GM18861 (cell line): ENCODE results near the gene LRMDA.

ENCODE experiments used
- ATAC-seq: cut with Tn5 transposase; IDR thresholded peaks from one replicate; pipeline ENCODE4 v1.9.1; 2021; ENCODE audit not compliant: unreplicated experiment

The LRMDA gene

DNA sequence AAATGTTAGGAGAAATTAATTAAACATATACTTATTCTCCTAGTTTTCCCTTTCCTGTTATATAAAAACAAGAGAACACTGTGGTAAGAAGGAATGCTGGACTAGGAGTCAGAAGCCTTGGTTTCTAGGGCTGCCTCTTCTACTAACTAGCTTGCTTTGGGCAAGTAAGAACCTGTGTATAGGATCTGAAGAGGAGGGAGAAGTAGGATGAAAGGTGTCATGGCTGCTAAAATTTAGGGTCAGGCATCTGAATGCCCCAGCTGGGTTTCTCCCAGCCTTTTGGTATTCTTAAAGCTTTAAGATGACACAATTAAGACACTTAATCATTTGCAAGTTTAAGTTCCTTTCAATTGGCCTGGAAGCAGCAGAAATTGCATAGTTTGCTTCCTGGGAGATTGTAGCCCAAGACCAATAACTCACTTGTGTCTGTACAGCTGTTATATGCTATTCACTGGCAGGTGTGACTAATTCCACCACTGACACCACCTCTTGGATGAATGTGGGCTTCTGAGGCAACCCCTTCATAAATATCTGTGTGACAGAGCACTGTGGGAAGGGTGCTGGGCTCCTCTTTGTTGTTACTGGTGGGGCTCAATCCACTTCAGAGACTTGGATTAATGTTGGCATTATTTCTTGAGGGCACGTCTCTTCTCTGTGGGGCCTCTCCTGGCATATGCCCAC is 137.2 kb downstream of the LRMDA start:
- no peak for ATAC-seq

DNA sequence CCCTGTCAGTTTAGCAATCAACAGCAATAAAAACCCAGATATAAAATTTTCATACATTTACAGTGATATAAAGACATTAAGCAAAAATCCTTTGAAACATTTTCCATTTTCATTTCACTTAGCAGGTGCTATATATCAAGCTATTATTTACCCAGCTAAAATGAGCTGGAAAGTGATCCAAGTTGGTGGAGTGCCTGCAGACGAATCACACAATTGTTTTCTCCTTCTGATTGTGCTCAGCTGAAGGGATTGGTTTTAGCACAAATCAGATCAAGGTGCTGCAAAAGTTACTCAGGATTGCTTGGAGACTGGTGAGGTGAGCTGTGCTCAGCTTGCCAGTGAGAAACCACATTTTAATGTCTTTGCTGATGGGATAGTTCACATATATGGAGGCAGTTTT is 138.1 kb downstream of the LRMDA start:
- no peak for ATAC-seq

- ATAC-seq = no peak
Observed at GRCh38 chr10:75572478-75572877, 141.1 kb downstream of the LRMDA start.

- no peak for ATAC-seq
Observed at GRCh38 chr10:75575940-75576339, 144.5 kb downstream of the LRMDA start.

- ATAC-seq = no peak
Observed at GRCh38 chr10:75582102-75582501, 150.7 kb downstream of the LRMDA start.

DNA sequence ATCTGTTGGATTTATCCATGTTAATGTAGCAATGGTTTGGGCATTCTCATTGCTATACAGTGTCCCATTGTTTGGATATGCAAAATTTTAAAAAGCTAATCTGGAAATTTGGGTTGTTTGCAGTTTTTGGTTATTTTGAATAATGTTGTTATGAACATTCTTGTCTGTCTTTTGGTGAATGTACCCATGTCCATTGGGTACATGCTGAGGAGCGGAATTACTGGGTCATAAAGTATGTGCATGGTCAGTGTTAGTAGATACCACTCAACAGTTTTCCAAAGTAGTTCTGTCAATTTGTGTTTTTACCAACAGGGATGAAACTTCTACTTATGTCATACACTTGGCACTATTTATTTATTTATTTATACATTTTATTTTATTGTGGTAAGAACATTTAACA is 153.9 kb downstream of the LRMDA start:
- ATAC-seq = no peak

GRCh38 chr10:75586814-75587213 is 155.4 kb downstream of the LRMDA start:
- ATAC-seq = no peak

DNA sequence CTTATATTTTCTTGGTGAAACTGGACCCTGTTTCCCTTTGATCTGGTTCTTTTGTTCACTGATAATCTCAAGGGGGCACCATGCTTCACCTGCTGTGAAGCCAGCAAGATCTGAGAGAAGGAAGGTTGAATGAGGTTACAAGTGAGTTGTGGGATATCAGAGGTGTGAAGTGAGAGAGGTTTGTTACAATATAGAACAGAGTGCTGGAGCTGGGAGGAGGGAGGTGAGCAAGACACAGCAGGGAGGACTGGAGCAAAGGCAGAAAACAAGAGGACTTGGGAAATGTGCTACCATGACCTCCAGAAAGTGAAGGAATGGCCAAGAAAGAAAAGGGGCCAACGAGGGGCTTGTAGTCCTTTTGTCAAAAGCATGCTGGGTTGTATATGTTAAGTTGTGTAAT is 156.6 kb downstream of the LRMDA start:
- no peak for ATAC-seq

GRCh38 chr10:75589895-75590654 is 158.7 kb downstream of the LRMDA start:
- no peak for ATAC-seq

- no peak for ATAC-seq
Observed at GRCh38 chr10:75592151-75592787, 160.8 kb downstream of the LRMDA start.

DNA sequence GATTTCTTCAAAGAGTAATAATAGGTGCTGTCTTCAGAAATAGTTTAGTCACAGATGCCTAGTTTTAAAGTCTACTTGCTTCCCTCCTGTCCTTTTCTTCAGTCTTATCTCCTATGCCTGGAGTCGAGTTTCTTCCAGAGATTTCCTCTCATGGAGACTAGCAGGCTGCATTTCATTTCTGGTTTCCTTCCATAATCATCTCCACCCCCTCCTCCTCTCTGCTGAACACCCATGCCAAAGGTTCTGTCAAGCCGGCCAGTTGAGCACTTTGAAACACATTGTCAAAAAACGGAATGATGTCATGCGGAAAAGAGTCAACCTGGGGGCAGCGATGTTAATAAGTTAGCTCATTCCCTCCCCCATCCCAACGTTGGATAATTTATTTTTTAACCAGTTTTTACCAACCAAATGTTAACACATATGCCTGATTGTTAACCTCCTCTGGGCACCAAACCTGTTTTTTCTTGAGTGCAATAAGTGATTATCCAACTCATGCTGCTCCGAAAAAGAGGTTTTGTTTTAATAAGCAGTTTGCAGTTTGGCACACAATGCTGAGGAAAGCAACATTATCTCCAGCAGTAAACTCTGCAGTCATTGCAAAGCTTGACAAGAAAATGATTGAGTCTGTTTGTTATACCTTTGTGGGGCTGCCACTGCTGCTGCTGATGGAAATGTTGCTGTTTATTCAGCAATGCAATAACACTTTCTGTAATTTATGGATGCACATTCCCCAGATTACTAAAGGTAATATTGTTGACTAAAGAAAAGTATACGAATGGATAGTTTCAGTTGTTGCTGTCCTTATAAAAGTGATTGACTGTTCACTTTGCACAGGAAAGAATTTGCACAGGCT is 161.6 kb downstream of the LRMDA start:
- no peak for ATAC-seq

DNA sequence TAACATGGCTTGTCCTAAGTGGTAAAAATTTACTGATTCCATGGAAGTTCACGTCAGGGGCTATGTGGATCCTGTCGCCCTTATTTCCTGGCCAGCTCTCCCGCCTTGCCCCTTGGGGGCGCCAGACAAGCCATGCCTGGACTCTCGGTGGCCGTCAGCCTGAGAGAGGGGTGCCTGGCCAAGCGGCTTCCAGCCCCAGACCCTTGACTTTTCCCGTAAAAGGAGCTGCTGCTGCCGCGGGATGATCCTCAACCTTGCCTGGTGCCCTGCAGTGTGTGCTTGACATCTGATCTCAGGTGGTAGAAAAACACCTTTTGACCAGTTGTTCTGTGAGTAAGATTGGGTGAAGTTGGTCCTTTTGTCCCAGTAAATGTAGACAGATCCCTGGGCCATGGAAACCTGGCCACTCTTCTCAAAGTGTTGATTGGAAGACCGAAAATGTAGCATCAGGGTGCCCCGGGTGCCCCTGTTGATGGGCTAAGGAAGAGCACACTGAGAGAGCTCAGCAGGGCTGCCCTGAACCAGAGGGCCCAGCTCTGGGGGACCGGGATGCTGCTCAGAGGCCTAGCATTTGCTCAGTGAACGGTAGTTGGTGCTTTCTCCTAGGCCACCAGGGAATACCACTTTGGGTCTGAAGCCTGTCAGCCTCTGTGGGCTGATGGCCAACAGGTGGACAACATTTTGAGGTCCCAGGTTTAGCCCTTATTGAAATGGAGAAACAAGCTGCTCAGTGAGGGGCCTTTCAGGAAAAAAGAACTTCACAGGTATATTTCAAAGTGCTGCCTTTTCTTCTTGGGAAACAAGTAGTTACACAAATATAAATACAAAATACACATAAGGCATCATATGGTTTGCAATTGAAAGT is 162.5 kb downstream of the LRMDA start:
- no peak for ATAC-seq

GRCh38 chr10:75596930-75597620 is 165.7 kb downstream of the LRMDA start:
- no peak for ATAC-seq

DNA sequence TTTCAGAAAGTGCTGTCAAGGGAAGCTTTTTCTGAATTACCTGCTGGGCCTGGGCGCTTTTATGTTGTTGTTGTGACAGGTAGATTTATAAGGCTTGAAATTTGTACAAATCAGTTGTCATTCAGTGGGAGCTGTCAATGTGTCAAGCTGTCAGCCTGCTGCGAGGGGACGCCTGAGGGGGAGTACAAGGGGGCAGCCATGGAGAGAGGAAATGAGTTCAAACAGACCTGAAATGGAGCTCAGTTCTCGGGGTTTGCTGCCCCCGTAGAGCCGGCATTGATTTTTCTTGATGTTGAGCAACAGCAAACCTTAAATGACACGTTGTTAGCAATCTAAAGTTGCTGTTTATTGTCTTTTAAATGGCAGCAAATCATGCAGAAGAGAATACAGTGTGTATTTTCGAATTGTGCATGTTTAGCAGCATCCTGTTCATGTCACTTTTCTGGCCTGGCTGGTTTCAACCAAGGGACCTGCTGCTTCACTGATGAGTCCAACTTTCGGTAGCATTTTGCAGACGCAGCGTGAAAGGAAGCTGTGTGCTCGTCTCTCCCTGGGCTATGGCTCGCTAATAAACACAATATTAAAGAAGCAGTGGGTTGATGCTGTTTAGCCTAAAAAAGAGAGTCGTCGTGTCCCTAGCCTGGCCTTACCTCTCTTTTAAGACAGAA is 166.5 kb downstream of the LRMDA start:
- no peak for ATAC-seq

DNA sequence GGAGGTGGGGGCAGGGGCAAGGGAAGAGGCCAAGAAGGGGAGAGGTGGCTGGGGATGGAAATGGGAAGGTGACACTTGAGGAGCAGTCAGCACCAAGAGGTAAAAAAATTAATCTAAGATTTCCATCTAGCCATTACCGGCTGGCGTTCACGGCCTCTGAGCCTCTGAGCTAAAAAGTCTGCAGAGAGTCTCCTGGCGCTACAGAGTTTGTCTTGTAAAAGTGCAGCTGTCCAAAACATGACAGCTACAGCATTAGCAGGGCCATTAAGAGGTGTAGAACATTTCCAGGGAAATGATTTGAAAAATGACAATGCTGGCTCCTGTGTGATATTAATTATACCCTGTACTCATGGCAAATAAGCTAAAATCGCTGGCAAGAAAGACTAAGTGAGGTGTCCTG is 167.6 kb downstream of the LRMDA start:
- ATAC-seq = no peak

GRCh38 chr10:75599875-75600648 is 168.6 kb downstream of the LRMDA start:
- ATAC-seq = no peak

- no peak for ATAC-seq
Observed at GRCh38 chr10:75600833-75601232, 169.4 kb downstream of the LRMDA start.

DNA sequence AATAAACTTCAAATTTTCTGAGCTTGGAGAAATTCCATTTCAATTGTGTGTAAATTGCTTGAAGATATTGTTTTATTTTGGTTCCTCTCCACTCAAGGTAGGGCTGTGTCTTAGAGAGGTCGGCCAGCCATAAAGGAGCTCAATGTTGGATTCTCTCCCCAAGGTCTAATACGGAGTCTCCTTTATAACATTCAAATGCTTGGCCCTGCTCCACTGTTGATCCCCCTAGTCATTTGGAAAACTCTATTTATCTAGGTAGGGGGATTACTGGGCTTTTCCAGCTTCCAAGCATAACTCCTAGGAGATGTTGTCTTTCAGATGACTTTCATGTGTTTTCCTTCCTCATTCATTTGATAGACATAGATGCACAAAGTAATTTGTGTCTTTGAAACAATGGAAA is 170.9 kb downstream of the LRMDA start:
- ATAC-seq = no peak
